Coronary artery (tissue), 2 donors: ENCODE measurements around the gene SERPINB5.
"Not testable (repeated sequence)": the region's sequence is repeated elsewhere in the genome, so short reads cannot be mapped to it uniquely, and the experiment has no call there.

ENCODE experiments used
- DNase-seq: peaks from one replicate; pipeline ENCODE4 v3.0.0-alpha.2; 2017; ENCODE audit warnings: low spot score
- H3K27ac ChIP-seq, 2 donors: fragments of 200-600 bp; sonication (generic); one replicate each; pipeline ENCODE4 v1.5.1; 2016 to 2019
- H3K4me3 ChIP-seq: fragments of 200-600 bp; sonication (generic); 2 replicates; pipeline ENCODE4 v1.5.1; 2016; ENCODE audit warnings: mild to moderate bottlenecking, moderate library complexity
- TF ChIP-seq, protein P1 (sequence below): fragments of 200-600 bp; sonication (generic); IDR thresholded peaks from one replicate; pipeline ENCODE4 v1.5.1; 2019; ENCODE audit warnings: antibody characterized with exemption

The SERPINB5 gene

GRCh38 chr18:63449426-63449825 is 27.3 kb upstream of the SERPINB5 start:
- Histone ChIP-seq H3K4me3 (no peak overlapping the region), H3K27ac (no peak overlapping the region)
- TF ChIP-seq, protein P1, sequence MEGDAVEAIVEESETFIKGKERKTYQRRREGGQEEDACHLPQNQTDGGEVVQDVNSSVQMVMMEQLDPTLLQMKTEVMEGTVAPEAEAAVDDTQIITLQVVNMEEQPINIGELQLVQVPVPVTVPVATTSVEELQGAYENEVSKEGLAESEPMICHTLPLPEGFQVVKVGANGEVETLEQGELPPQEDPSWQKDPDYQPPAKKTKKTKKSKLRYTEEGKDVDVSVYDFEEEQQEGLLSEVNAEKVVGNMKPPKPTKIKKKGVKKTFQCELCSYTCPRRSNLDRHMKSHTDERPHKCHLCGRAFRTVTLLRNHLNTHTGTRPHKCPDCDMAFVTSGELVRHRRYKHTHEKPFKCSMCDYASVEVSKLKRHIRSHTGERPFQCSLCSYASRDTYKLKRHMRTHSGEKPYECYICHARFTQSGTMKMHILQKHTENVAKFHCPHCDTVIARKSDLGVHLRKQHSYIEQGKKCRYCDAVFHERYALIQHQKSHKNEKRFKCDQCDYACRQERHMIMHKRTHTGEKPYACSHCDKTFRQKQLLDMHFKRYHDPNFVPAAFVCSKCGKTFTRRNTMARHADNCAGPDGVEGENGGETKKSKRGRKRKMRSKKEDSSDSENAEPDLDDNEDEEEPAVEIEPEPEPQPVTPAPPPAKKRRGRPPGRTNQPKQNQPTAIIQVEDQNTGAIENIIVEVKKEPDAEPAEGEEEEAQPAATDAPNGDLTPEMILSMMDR: no peak
- no peak for DNase-seq

- Histone ChIP-seq H3K27ac (no peak overlapping the region), H3K4me3 (no peak overlapping the region)
- TF ChIP-seq, protein P1: no peak
- no peak for DNase-seq
These were observed 24.7 kb upstream of the SERPINB5 start for GRCh38 chr18:63451799-63452660.

- not testable (repeated sequence) for H3K27ac ChIP-seq, DNase-seq
These were observed 24.0 kb upstream of the SERPINB5 start for GRCh38 chr18:63452751-63453150.

DNA sequence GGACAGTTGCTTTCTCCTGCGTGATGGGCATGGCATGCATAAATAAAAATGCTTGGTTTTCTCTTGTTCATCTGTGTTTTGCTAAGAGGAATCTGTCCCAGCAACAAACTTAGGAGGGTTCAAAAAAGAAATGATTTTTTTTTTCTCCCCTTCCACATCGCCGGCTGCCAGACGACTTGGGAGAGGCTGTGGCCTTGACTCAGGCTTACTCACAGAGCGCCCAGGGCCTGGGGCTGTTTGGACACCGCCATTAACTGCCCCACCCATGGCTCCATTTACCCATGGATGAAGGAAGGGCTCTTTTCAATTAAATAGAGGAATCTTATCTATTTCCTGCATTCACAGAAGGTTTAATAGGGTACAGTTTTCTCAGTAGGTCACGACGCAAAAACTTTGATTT is 22.3 kb upstream of the SERPINB5 start:
- Histone ChIP-seq H3K4me3 (no peak overlapping the region), H3K27ac (no peak overlapping the region)
- TF ChIP-seq, protein P1: no peak
- no peak for DNase-seq

More at GRCh38 chr18:63452751-63453150, 24.0 kb upstream of the SERPINB5 start:
- H3K4me3 ChIP-seq: not testable (repeated sequence)

GRCh38 chr18:63457977-63458376 is 18.8 kb upstream of the SERPINB5 start:
- no peak overlapping the region for H3K4me3 ChIP-seq
- H3K27ac ChIP-seq: no peak overlapping the region
- DNase-seq: no peak
- TF ChIP-seq, protein P1: no peak

- TF ChIP-seq, protein P1: no peak
- no peak overlapping the region for H3K4me3 ChIP-seq
- no peak overlapping the region for H3K27ac ChIP-seq
- DNase-seq: no peak
These were observed 16.3 kb upstream of the SERPINB5 start for GRCh38 chr18:63460414-63460813.

DNA sequence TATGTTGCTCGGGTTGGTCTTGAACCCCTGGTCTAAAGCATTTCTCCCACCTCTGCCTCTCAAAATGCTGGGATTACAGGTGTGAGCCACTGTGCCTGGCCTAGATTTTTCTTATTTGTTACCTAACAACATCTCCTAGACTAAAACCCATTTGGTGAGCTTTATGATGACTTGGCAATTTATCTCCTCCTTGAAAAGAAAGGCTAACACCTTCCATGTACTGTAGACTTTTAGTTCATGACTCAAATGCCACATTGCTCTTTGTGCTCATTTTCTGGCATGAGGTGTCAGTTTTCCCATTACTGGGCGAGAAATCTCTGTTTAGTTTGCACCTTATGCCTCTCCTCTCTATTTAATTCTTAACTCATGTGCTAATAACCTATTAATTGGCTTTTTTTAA is 12.3 kb upstream of the SERPINB5 start:
- H3K4me3 ChIP-seq: no peak overlapping the region
- TF ChIP-seq, protein P1: no peak
- no peak for DNase-seq
- H3K27ac ChIP-seq: no peak overlapping the region
